PC-9 (cell line): Measurements from ENCODE around the gene NRXN2. TPM values are rescaled to one million over a fixed set of nuclear protein-coding genes. Genes with fewer than 3 reads are reported as not detected.

Experiments
- BruUV-seq: library from RNA; stranded (reverse); fragments of 400-500 nt; replicated peaks from 2 replicates; lab custom pipeline; 2021; lab: Mats Ljungman, UMichigan
- CTCF ChIA-PET: fragments of 300-600 bp; sonication (Branson Sonifier 250); formaldehyde crosslinking; loops from one replicate; lab custom pipeline; 2022; ENCODE audit warnings: antibody characterized with exemption; lab: Charles Lee
- POLR2A ChIA-PET: fragments of 300-600 bp; sonication (Branson Sonifier 250); formaldehyde crosslinking; loops from one replicate; lab custom pipeline; 2022; ENCODE audit warnings: antibody characterized with exemption; ENCODE audit not compliant: unreplicated experiment; lab: Charles Lee
- DNase-seq, 2 experiments: peaks; one replicate each; pipeline versions ENCODE4 v3.0.0 to v3.0.0-alpha.2; 2015 to 2022; ENCODE audit warnings: mixed read lengths in 1 of 2
- H2AFZ ChIP-seq: fragments of 200-600 bp; sonication (generic); 2 replicates; pipeline ENCODE4 v1.8.1; 2017; ENCODE audit warnings: antibody characterized with exemption
- H3F3A ChIP-seq: fragments of 200-600 bp; sonication (generic); 2 replicates; pipeline ENCODE4 v1.8.1; 2017; ENCODE audit warnings: antibody characterized with exemption, mild to moderate bottlenecking, low read depth; ENCODE audit not compliant: insufficient read depth
- H3K27ac ChIP-seq: fragments of 200-600 bp; sonication (generic); 2 replicates; pipeline ENCODE4 v1.6.1; 2016; ENCODE audit warnings: mixed run types
- H3K27me3 ChIP-seq: fragments of 200-600 bp; sonication (generic); 2 replicates; pipeline ENCODE4 v1.6.1; 2016; ENCODE audit warnings: low read depth, mixed run types; ENCODE audit not compliant: insufficient read depth
- H3K36me3 ChIP-seq: fragments of 200-600 bp; sonication (generic); 2 replicates; pipeline ENCODE4 v1.6.1; 2016; ENCODE audit warnings: low read depth, mixed run types
- H3K4me1 ChIP-seq: fragments of 200-600 bp; sonication (generic); replicated peaks from 2 replicates; pipeline ENCODE4 v1.6.1; 2016; ENCODE audit warnings: mixed run types; ENCODE audit not compliant: insufficient read depth
- H3K4me2 ChIP-seq: fragments of 200-600 bp; sonication (generic); 2 replicates; pipeline ENCODE4 v1.6.1; 2017; ENCODE audit warnings: mixed run types
- H3K4me3 ChIP-seq: fragments of 200-600 bp; sonication (generic); 2 replicates; pipeline ENCODE4 v1.6.1; 2016; ENCODE audit warnings: mixed run types
- H3K79me2 ChIP-seq: fragments of 200-600 bp; sonication (generic); 2 replicates; pipeline ENCODE4 v1.6.1; 2017; ENCODE audit warnings: low read depth, mixed run types
- H3K9me2 ChIP-seq: fragments of 200-600 bp; sonication (generic); 2 replicates; pipeline ENCODE4 v1.8.1; 2017; ENCODE audit warnings: mild to moderate bottlenecking; ENCODE audit not compliant: insufficient read depth
- H3K9me3 ChIP-seq: fragments of 200-600 bp; sonication (generic); 2 replicates; pipeline ENCODE4 v1.8.1; 2016; ENCODE audit warnings: low read depth; ENCODE audit not compliant: insufficient read depth
- H4K20me1 ChIP-seq: fragments of 200-600 bp; sonication (generic); 2 replicates; pipeline ENCODE4 v1.8.1; 2017; ENCODE audit not compliant: insufficient read depth
- CTCF ChIP-seq: fragments of 200-600 bp; sonication (generic); conservative IDR thresholded peaks from 2 replicates; pipeline ENCODE4 v1.6.1; 2017; ENCODE audit warnings: mixed run types, antibody characterized with exemption, mild to moderate bottlenecking, moderate library complexity
- EZH2 ChIP-seq: fragments of 200-600 bp; sonication (generic); IDR thresholded peaks from 2 replicates; pipeline ENCODE4 v1.8.0; 2017; ENCODE audit warnings: antibody characterized with exemption, low read depth
- intact Hi-C: fragments of 100-400 bp; cut with micrococcal nuclease; formaldehyde crosslinking; loops from one replicate; pipeline ENCODE4 v1.10.0; 2022; ENCODE audit not compliant: unreplicated experiment
- total RNA-seq: library from RNA; stranded (reverse); gene quantifications from 2 replicates; pipeline ENCODE4 v1.2.3, GENCODE V29; 2021

The NRXN2 gene
- total RNA-seq, 1 experiment from 2014 or later: not detected

GRCh38 chr11:64762277-64762673 lies 39.3 kb upstream of the NRXN2 start:
- no peak for DNase-seq
- H3K27me3 ChIP-seq: no peaks in the 10 kb centered on the region
- H3K4me2 ChIP-seq: no peak overlapping the region
- no peaks in the 10 kb centered on the region for H3K9me2 ChIP-seq
- peaks cover 67% of the 10 kb centered on the region for H3F3A ChIP-seq
- no peak overlapping the region for H3K4me3 ChIP-seq
- peaks cover 4% of the 10 kb centered on the region for H3K79me2 ChIP-seq
- CTCF ChIA-PET: no interaction called here
- POLR2A ChIA-PET: interaction anchor here (0.6 kb wide), 1 partner anchor 1069 kb away, joined by 7 read pairs; no protein-coding TSS in a partner anchor
- H3K36me3 ChIP-seq: peaks cover 22% of the 10 kb centered on the region
- TF ChIP-seq EZH2: no peak
- no peak for TF ChIP-seq CTCF
- H2AFZ ChIP-seq: no peak overlapping the region
- no peaks in the 10 kb centered on the region for H3K9me3 ChIP-seq
- no peaks in the 10 kb centered on the region for H3K4me1 ChIP-seq
- H3K27ac ChIP-seq: no peak overlapping the region
- intact Hi-C loops: no loop called here
- peaks cover 56% of the 10 kb centered on the region for H4K20me1 ChIP-seq
- no TSS peak for BruUV-seq

- Histone ChIP-seq H3K4me1 (no peaks in the 10 kb centered on the region), H3F3A (peaks cover 71% of the 10 kb centered on the region), H3K27ac (no peak overlapping the region), H3K4me3 (no peak overlapping the region), H3K79me2 (no peaks in the 10 kb centered on the region), H3K9me3 (no peaks in the 10 kb centered on the region), H3K36me3 (peaks cover 20% of the 10 kb centered on the region), H2AFZ (no peak overlapping the region), H3K27me3 (no peaks in the 10 kb centered on the region), H3K9me2 (no peaks in the 10 kb centered on the region), H4K20me1 (peaks cover 45% of the 10 kb centered on the region), H3K4me2 (no peak overlapping the region)
- TF ChIP-seq EZH2 (no peak), CTCF (no peak)
- DNase-seq: no peak
- POLR2A ChIA-PET: interaction anchor here (0.6 to 0.7 kb wide), 2 partner anchors 18 to 1944 kb away, joined by 3 to 6 read pairs; no protein-coding TSS in a partner anchor
- no TSS peak for BruUV-seq
- CTCF ChIA-PET: interaction anchor here (0.6 kb wide), 1 partner anchor 133 kb away, joined by 4 read pairs; no protein-coding TSS in a partner anchor
- intact Hi-C loops: no loop called here
Observed at GRCh38 chr11:64760759-64761420, 37.9 kb upstream of the NRXN2 start.

GRCh38 chr11:64759722-64760719 lies 37.0 kb upstream of the NRXN2 start, which contains the start of gene PYGM:
TSS of gene PYGM (minus strand) at chr11:64759974. CDS start at chr11:64759898, 76 bp downstream.
- no peaks in the 10 kb centered on the region for H3K79me2 ChIP-seq
- H3F3A ChIP-seq: peaks cover 65% of the 10 kb centered on the region
- H3K9me3 ChIP-seq: no peaks in the 10 kb centered on the region
- H3K36me3 ChIP-seq: peaks cover 16% of the 10 kb centered on the region
- no peaks in the 10 kb centered on the region for H3K27me3 ChIP-seq
- no peaks in the 10 kb centered on the region for H3K4me1 ChIP-seq
- no peak within 1 kb of the TSS for H3K4me2 ChIP-seq
- no peaks in the 10 kb centered on the region for H3K9me2 ChIP-seq
- no peak for DNase-seq
- intact Hi-C loops: no loop called here
- H3K4me3 ChIP-seq: no peak within 1 kb of the TSS
- H2AFZ ChIP-seq: no peak within 1 kb of the TSS
- CTCF ChIA-PET: interaction anchor here (0.7 kb wide), 1 partner anchor 34 kb away, joined by 5 read pairs; no protein-coding TSS in a partner anchor
- POLR2A ChIA-PET: no interaction called here
- TF ChIP-seq CTCF: no peak
- TF ChIP-seq EZH2: no peak
- peaks cover 36% of the 10 kb centered on the region for H4K20me1 ChIP-seq
- no peak within 1 kb of the TSS for H3K27ac ChIP-seq
- BruUV-seq: no TSS peak
